ENCODE measurements around the gene TRAFD1.
A peak's percentile ranks its signal among the peaks of the same experiment; 100 is the strongest.
"Not testable (repeated sequence)": the region's sequence is repeated elsewhere in the genome, so short reads cannot be mapped to it uniquely, and the experiment has no call there.

Gene TRAFD1, protein sequence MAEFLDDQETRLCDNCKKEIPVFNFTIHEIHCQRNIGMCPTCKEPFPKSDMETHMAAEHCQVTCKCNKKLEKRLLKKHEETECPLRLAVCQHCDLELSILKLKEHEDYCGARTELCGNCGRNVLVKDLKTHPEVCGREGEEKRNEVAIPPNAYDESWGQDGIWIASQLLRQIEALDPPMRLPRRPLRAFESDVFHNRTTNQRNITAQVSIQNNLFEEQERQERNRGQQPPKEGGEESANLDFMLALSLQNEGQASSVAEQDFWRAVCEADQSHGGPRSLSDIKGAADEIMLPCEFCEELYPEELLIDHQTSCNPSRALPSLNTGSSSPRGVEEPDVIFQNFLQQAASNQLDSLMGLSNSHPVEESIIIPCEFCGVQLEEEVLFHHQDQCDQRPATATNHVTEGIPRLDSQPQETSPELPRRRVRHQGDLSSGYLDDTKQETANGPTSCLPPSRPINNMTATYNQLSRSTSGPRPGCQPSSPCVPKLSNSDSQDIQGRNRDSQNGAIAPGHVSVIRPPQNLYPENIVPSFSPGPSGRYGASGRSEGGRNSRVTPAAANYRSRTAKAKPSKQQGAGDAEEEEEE

DNA sequence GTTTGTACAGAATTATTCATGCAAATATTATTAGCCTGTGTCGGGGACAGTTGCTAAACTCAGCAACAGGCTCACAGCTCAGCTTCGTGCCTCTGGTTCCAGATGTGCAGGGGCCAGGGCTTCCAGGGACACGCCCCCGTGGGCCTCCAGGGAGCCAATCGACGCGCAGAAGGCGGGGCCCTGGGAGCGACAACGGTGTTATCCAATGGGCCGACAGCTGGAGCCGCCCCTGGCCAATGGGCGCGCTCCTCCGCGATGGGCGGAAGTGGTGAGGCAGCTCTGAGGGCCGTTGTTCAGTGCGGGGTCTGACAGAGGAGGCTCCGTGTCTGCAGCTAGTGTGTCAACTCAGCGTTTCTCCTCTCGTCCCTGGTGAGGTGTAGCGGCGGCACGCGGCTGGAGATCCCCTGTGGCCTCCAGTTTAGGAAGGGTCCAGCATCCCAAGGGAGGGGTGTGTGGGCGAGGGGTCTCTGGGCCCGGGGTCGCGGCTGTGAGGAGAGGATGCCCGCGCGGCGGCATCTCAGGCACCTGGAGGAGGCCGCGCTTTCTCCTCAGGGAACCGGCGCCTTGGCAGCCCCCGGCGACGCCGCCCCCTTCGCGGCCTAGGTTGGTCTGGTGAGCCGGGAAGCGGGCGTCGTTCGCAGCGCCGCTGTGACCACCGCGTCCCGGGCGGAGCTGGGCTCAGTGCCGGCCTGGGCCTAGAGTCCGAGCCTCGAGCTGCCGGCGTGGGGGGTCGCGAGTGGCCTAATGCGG is at the start of gene TRAFD1:
TRAFD1 (plus strand) TSS at position 311 of the 750 bp plus-strand sequence. CDS start 4,963 bp downstream, outside the sequence.
- H3K36me3 ChIP-seq (ENCODE audit: insufficient read depth, low read length) = no peaks in the 10 kb centered on the region
- H3K4me3 ChIP-seq (ENCODE audit: low read depth in 1 of 2, low read length in 2 of 2) = peak within 1 kb of the TSS; percentile 66 to 84
- H3K9me3 ChIP-seq (ENCODE audit: low read length) = no peaks in the 10 kb centered on the region
- H3K27ac ChIP-seq (ENCODE audit: low read depth, low read length) = peak within 1 kb of the TSS; percentile 85
- H3K4me1 ChIP-seq (ENCODE audit: insufficient read depth, low read length) = peaks cover 64% of the 10 kb centered on the region
- H3K27me3 ChIP-seq (ENCODE audit: control insufficient read depth in 1 of 2, insufficient read depth in 2 of 2, low read length in 2 of 2) = no peaks in the 10 kb centered on the region
- peak within 1 kb of the TSS; percentile 90 for H3K9ac ChIP-seq (ENCODE audit: low read length)

DNA sequence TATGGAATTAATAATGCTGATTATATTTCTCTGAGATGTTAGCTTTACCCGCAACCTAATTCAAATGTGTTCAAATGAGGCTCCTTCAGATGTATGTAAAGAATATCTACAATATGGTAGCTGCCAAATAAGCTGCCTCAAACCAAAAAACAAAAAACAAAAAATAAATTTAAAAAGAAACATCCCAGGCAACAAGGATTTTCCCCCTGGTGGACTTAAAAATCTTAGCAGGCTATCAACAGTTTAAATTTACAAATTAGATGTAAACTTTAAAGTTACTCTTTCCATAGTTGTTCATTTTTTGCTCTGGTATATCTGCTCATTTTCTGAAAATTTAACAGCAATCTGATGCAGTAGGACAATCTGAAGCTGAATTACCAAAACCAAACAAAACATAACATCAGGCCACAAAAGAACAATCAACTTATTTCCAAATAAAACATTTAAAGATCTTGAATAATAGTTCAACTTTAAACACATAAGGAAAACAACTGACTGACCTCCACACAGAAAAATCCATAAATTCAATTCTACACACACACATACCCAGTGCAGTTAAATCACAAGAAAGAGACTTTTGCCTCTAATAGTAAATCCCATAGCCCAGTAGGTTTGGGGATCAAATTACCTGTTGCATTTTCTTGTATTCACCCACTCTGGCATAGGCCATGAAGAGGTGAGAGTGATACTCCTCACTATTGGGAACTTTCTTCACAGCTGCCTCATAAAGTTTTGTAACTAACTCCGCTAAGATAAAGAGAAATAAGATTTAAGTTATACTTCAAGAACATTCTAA is 38.1 kb upstream of the TRAFD1 start:
- Histone ChIP-seq H3K9ac (ENCODE audit: low read length) (no peak overlapping the region), H3K4me1 (ENCODE audit: insufficient read depth, low read length) (no peaks in the 10 kb centered on the region), H3K9me3 (ENCODE audit: low read length) (no peaks in the 10 kb centered on the region), H3K27ac (ENCODE audit: low read depth, low read length) (no peak overlapping the region), H3K36me3 (ENCODE audit: insufficient read depth, low read length) (peaks cover 21% of the 10 kb centered on the region), H3K4me3 (ENCODE audit: low read depth in 1 of 2, low read length in 2 of 2) (no peak overlapping the region), H3K27me3 (ENCODE audit: control insufficient read depth in 1 of 2, insufficient read depth in 2 of 2, low read length in 2 of 2) (no peaks in the 10 kb centered on the region)

DNA sequence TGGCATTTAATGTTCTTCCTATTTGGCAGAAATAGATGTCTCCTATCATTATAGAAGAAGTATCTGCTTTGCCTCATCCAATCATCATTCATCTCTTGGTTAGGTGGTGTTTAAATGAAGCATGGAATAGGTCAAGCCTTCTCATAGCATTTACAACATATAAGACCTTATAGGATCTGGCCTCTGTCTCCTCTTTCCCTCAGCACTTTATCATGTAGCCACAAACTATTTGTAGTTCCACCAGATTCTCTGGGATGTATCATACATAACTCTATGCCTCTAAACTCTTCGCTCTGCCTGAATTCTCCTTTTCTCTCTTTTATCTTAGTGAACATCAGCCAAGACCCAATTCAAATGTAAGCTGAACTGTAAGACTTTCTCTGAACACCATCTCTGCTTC is 37.5 kb upstream of the TRAFD1 start:
- H3K4me1 ChIP-seq (ENCODE audit: insufficient read depth, low read length) = no peaks in the 10 kb centered on the region
- no peak overlapping the region for H3K4me3 ChIP-seq (ENCODE audit: low read depth in 1 of 2, low read length in 2 of 2)
- H3K9ac ChIP-seq (ENCODE audit: low read length) = no peak overlapping the region
- no peaks in the 10 kb centered on the region for H3K27me3 ChIP-seq (ENCODE audit: control insufficient read depth in 1 of 2, insufficient read depth in 2 of 2, low read length in 2 of 2)
- no peaks in the 10 kb centered on the region for H3K9me3 ChIP-seq (ENCODE audit: low read length)
- H3K36me3 ChIP-seq (ENCODE audit: insufficient read depth, low read length) = peaks cover 21% of the 10 kb centered on the region
- H3K27ac ChIP-seq (ENCODE audit: low read depth, low read length) = no peak overlapping the region

DNA sequence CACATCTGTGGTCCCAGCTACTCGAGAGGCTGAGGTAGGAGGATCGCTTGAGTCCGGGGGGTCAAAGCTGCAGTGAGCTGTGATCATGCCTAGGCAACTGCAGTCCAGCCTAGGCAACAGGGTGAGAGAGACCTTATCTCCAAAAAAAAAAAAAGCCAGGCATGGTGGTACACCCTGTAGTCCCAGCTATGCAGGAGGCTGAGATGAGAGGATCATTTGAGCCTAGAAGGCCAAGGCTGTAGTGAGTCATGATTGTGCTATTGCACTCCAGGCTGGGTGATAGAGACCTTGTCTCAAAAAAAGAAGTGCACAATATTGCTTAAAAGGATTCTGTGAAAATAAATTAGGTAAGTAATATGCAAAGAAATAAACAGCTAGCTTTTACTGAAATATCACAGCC is 33.8 kb upstream of the TRAFD1 start:
- H3K9me3 ChIP-seq (ENCODE audit: low read length) = no peaks in the 10 kb centered on the region
- no peaks in the 10 kb centered on the region for H3K4me1 ChIP-seq (ENCODE audit: insufficient read depth, low read length)
- no peak overlapping the region for H3K4me3 ChIP-seq (ENCODE audit: low read depth in 1 of 2, low read length in 2 of 2)
- H3K27ac ChIP-seq (ENCODE audit: low read depth, low read length) = no peak overlapping the region
- peaks cover 21% of the 10 kb centered on the region for H3K36me3 ChIP-seq (ENCODE audit: insufficient read depth, low read length)
- H3K9ac ChIP-seq (ENCODE audit: low read length) = no peak overlapping the region
- H3K27me3 ChIP-seq (ENCODE audit: control insufficient read depth in 1 of 2, insufficient read depth in 2 of 2, low read length in 2 of 2) = no peaks in the 10 kb centered on the region

DNA sequence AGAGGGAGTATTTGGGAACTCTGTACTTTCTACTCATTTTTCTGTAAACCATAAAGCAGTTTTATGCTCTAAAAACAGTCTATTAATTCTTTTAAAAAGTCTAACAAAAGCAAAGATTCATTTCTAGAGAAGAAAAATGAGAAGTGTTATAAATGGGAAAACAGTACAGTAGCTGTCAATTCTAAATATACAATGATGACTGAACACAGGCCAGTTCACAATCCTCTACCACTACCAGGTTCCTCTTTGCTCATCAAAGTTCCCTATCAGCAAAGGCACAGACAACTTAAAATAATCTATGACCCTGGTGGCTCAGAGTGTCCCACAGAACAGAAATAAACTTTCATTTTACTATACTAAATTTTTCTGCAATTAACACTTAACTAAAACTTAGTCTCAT is 29.3 kb upstream of the TRAFD1 start:
- no peak overlapping the region for H3K27ac ChIP-seq (ENCODE audit: low read depth, low read length)

DNA sequence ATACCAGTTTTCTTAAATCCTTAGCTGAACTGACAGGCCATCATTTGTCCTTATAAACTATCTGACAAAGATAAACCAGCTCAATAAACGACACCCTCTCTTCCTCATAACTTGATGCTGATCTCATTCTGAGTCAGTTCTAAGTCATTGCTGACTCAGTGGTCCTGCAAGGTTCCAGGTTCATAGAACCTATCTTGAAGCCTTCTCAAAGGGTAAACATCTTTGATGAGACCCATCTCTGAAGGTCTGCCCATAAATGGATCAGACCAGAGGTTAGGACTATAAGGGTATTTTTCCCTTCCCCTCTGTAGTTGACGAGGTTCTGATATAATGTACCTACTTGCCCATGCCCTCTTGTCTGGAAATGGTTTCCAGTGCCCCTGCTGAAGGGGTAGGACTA is 28.7 kb upstream of the TRAFD1 start:
- Histone ChIP-seq H3K9ac (ENCODE audit: low read length) (no peak overlapping the region), H3K27ac (ENCODE audit: low read depth, low read length) (no peak overlapping the region), H3K36me3 (ENCODE audit: insufficient read depth, low read length) (peaks cover 10% of the 10 kb centered on the region), H3K27me3 (ENCODE audit: control insufficient read depth in 1 of 2, insufficient read depth in 2 of 2, low read length in 2 of 2) (no peaks in the 10 kb centered on the region), H3K9me3 (ENCODE audit: low read length) (no peaks in the 10 kb centered on the region), H3K4me1 (ENCODE audit: insufficient read depth, low read length) (no peaks in the 10 kb centered on the region), H3K4me3 (ENCODE audit: low read depth in 1 of 2, low read length in 2 of 2) (no peak overlapping the region)

More for the DNA sequence above, 29.3 kb upstream of the TRAFD1 start:
- Histone ChIP-seq H3K36me3 (ENCODE audit: insufficient read depth, low read length) (peaks cover 15% of the 10 kb centered on the region), H3K4me1 (ENCODE audit: insufficient read depth, low read length) (no peaks in the 10 kb centered on the region), H3K9me3 (ENCODE audit: low read length) (no peaks in the 10 kb centered on the region), H3K9ac (ENCODE audit: low read length) (no peak overlapping the region), H3K27me3 (ENCODE audit: control insufficient read depth in 1 of 2, insufficient read depth in 2 of 2, low read length in 2 of 2) (no peaks in the 10 kb centered on the region), H3K4me3 (ENCODE audit: low read depth in 1 of 2, low read length in 2 of 2) (no peak overlapping the region)

DNA sequence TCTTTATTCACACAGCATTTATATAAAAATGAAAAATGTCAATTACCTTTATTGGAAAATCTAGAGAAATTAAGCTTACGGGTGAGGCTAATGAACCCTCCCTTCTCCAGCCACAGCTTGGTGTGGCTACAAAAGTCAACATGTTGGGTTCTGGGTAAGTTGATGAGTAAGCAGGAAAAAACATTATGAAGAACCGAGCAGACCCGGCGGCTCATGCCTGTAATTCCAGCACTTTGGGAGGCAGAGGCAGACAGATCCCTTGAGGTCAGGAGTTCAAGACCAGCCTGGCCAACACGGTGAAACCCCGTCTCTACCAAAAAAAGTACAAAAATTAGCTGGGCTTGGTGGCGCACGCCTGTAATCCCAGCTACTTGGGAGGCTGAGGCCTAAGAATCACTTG is 27.7 kb upstream of the TRAFD1 start:
- Histone ChIP-seq H3K27me3 (ENCODE audit: control insufficient read depth in 1 of 2, insufficient read depth in 2 of 2, low read length in 2 of 2) (no peaks in the 10 kb centered on the region), H3K4me1 (ENCODE audit: insufficient read depth, low read length) (no peaks in the 10 kb centered on the region), H3K27ac (ENCODE audit: low read depth, low read length) (no peak overlapping the region), H3K9ac (ENCODE audit: low read length) (no peak overlapping the region), H3K9me3 (ENCODE audit: low read length) (no peaks in the 10 kb centered on the region), H3K36me3 (ENCODE audit: insufficient read depth, low read length) (peaks cover 9% of the 10 kb centered on the region), H3K4me3 (ENCODE audit: low read depth in 1 of 2, low read length in 2 of 2) (no peak overlapping the region)

DNA sequence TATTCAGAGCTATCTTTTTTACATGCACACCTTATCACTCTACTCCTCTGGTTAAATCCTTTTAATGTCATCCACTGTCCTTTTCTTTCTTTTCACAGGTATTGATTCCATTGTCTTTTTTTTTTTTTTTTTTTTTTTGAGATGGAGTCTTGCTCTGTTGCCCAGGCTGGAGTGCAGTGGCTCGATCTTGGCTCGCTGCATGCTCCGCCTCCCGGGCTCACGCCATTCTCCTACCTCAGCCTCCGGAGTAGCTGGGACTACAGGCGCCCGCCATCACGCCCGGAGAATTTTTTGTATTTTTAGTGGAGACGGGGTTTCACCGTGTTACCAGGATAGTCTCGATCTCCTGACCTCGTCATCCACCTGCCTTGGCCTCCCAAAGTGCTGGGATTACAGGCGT is 24.9 kb upstream of the TRAFD1 start:
- not testable (repeated sequence) for H3K9me3 ChIP-seq (ENCODE audit: low read length); H3K4me3 ChIP-seq (ENCODE audit: low read depth in 1 of 2, low read length in 2 of 2); H3K4me1 ChIP-seq (ENCODE audit: insufficient read depth, low read length); H3K9ac ChIP-seq (ENCODE audit: low read length); H3K27ac ChIP-seq (ENCODE audit: low read depth, low read length); H3K36me3 ChIP-seq (ENCODE audit: insufficient read depth, low read length); H3K27me3 ChIP-seq (ENCODE audit: control insufficient read depth in 1 of 2, insufficient read depth in 2 of 2, low read length in 2 of 2)

DNA sequence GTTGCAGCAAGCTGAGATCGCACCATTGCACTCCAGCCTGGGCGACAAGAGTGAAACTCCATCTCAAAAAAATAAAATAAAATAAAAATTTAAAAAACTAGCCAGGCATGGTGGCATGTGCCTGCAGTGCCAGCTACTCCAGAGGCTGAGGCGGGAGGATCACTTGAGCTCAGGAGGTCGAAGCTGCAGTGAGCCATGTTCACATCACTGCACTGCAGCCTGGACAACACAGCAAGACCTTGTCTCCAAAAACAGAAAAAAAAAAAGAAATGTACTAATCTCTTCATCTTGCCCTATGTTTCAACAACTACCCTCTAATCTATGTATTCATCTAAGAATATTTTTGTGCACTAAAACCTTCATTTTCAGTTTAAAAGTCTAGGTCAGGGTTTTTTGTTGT is 23.2 kb upstream of the TRAFD1 start:
- no peak overlapping the region for H3K27ac ChIP-seq (ENCODE audit: low read depth, low read length)
- H3K4me3 ChIP-seq (ENCODE audit: low read depth in 1 of 2, low read length in 2 of 2) = no peak overlapping the region
- H3K9me3 ChIP-seq (ENCODE audit: low read length) = no peaks in the 10 kb centered on the region
- peaks cover 19% of the 10 kb centered on the region for H3K4me1 ChIP-seq (ENCODE audit: insufficient read depth, low read length)
- H3K36me3 ChIP-seq (ENCODE audit: insufficient read depth, low read length) = peaks cover 9% of the 10 kb centered on the region
- H3K27me3 ChIP-seq (ENCODE audit: control insufficient read depth in 1 of 2, insufficient read depth in 2 of 2, low read length in 2 of 2) = no peaks in the 10 kb centered on the region
- H3K9ac ChIP-seq (ENCODE audit: low read length) = no peak overlapping the region

DNA sequence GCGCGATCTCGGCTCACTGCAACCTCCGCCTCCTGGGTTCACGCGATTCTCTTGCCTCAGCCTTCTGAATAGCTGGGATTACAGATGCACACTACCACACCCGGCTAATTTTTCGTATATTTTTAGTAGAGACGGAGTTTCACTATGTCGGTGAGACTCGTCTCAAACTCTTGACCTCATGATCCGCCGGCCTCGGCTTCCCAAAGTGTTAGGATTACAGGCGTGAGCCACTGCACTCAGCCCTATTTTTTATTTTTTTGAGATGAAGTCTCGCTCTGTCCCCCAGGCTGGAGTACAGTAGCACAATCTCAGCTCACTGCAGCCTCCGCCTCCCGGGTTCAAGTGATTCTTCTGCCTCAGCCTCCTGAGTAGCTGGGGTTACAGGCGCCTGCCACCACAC is 22.6 kb upstream of the TRAFD1 start:
- not testable (repeated sequence) for H3K36me3 ChIP-seq (ENCODE audit: insufficient read depth, low read length); H3K27ac ChIP-seq (ENCODE audit: low read depth, low read length); H3K9me3 ChIP-seq (ENCODE audit: low read length); H3K9ac ChIP-seq (ENCODE audit: low read length); H3K4me3 ChIP-seq (ENCODE audit: low read depth in 1 of 2, low read length in 2 of 2); H3K27me3 ChIP-seq (ENCODE audit: control insufficient read depth in 1 of 2, insufficient read depth in 2 of 2, low read length in 2 of 2)
- H3K4me1 ChIP-seq (ENCODE audit: insufficient read depth, low read length) = peaks cover 26% of the 10 kb centered on the region
